NCI-H446 treated with DMSO at 0.1 percent for 48 hours (cell line): ENCODE data around the gene TERT.
"Not testable (repeated sequence)": the region's sequence is repeated elsewhere in the genome, so short reads cannot be mapped to it uniquely, and the experiment has no call there.

Experiments used
- DNase-seq: peaks from one replicate; lab custom pipeline; 2025; lab: John Stamatoyannopoulos, UW

The TERT gene

GRCh38 chr5:1330847-1331831, 36.3 kb upstream of the TERT start:
- no peak for DNase-seq

- DNase-seq, result no peak
These were observed 35.4 kb upstream of the TERT start for GRCh38 chr5:1330146-1330846.

GRCh38 chr5:1329111-1329579, 34.3 kb upstream of the TERT start:
- DNase-seq, result no peak

GRCh38 chr5:1328237-1329110, 33.6 kb upstream of the TERT start:
- DNase-seq, result not testable (repeated sequence)

- not testable (repeated sequence) for DNase-seq
These were observed 32.3 kb upstream of the TERT start for GRCh38 chr5:1326901-1327756.

- DNase-seq, result not testable (repeated sequence)
These were observed 31.6 kb upstream of the TERT start for GRCh38 chr5:1326532-1326875.

GRCh38 chr5:1325870-1326531, 31.1 kb upstream of the TERT start:
- no peak for DNase-seq

- no peak for DNase-seq
These were observed 30.4 kb upstream of the TERT start for GRCh38 chr5:1325191-1325741.

- no peak for DNase-seq
These were observed 29.9 kb upstream of the TERT start for GRCh38 chr5:1324719-1325190.

- no peak for DNase-seq
These were observed 29.4 kb upstream of the TERT start for GRCh38 chr5:1324301-1324700.

- DNase-seq, result no peak
These were observed 28.9 kb upstream of the TERT start for GRCh38 chr5:1323803-1324173.

- no peak for DNase-seq
These were observed 28.3 kb upstream of the TERT start for GRCh38 chr5:1322955-1323802.

GRCh38 chr5:1322036-1322900, 27.4 kb upstream of the TERT start:
- no peak for DNase-seq

- DNase-seq, result no peak
These were observed 26.7 kb upstream of the TERT start for GRCh38 chr5:1321576-1321975.

- DNase-seq, result no peak
These were observed 25.8 kb upstream of the TERT start for GRCh38 chr5:1320436-1321344.

- no peak for DNase-seq
These were observed 24.8 kb upstream of the TERT start for GRCh38 chr5:1319436-1320256.
